SK-N-SH (cell line): ENCODE data around the gene AGR3.

ENCODE experiments used
- CHD2 ChIP-seq: fragments of 150-350 bp; IDR thresholded peaks from 2 replicates; pipeline ENCODE4 v1.6.1; 2018; ENCODE audit warnings: low read length; ENCODE audit not compliant: partially characterized antibody
- CTCF ChIP-seq: fragments of 200-600 bp; sonication (generic); IDR thresholded peaks from 2 replicates; pipeline ENCODE4 v1.6.1; 2017; ENCODE audit warnings: antibody characterized with exemption, mild to moderate bottlenecking, moderate library complexity
- EP300 ChIP-seq, 2 experiments: IDR thresholded peaks; 2 replicates each; pipeline versions ENCODE4 v1.4.0 to v1.6.1; 2012; ENCODE audit warnings: borderline replicate concordance in 1 of 2, low read depth in 1 of 2, low read length in 1 of 2
- FOXJ3 ChIP-seq: sonication (generic); formaldehyde crosslinking; IDR thresholded peaks from 2 replicates; pipeline ENCODE4 v1.5.1; 2020; ENCODE audit warnings: mild to moderate bottlenecking, missing genetic modification reagents
- POLR2AphosphoS5 ChIP-seq: IDR thresholded peaks from 2 replicates; pipeline ENCODE4 v1.6.1; 2012; ENCODE audit warnings: low read depth, low read length
- RAD21 ChIP-seq: IDR thresholded peaks from 2 replicates; pipeline ENCODE4 v1.6.1; 2012; ENCODE audit warnings: mild to moderate bottlenecking, low read length

- TF ChIP-seq FOXJ3 (no peak), RAD21 (no peak), CHD2 (no peak), CTCF (no peak), EP300 (IDR thresholded peaks at IDR 0.05; ENCODE audit: borderline replicate concordance in 1 of 2, low read depth in 1 of 2, low read length in 1 of 2) (no peak), POLR2AphosphoS5 (no peak)
Measured at GRCh38 chr7:16891874-16892643, 10.3 kb upstream of the AGR3 start.
